Right forelimb (tissue), 1 donor: ENCODE data around the gene QSOX2.

Experiments
- DNase-seq: peaks from one replicate; pipeline ENCODE4 v3.0.0-alpha.2; 2018

Gene QSOX2

DNA sequence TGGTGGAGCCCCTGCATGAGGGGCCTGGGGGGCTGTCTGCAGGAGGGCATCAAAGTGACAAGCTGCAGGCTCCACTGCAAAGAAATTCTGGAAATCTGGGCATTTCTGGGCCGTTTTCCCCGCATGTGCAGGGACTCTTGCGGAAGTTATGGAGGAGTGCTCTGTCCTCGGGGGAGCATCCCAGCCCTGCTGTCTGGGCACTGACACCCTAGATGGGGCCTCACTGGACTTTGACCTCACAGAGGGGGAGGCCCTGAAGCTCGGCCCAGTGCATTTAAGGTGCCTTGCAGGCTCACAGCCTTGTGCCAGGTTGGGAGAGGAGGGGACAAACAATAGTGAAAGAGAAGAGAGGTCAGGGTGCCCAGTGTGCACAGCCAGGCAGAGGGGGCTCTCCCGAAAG, 76.1 kb downstream of the QSOX2 start:
- DNase-seq = no peak

DNA sequence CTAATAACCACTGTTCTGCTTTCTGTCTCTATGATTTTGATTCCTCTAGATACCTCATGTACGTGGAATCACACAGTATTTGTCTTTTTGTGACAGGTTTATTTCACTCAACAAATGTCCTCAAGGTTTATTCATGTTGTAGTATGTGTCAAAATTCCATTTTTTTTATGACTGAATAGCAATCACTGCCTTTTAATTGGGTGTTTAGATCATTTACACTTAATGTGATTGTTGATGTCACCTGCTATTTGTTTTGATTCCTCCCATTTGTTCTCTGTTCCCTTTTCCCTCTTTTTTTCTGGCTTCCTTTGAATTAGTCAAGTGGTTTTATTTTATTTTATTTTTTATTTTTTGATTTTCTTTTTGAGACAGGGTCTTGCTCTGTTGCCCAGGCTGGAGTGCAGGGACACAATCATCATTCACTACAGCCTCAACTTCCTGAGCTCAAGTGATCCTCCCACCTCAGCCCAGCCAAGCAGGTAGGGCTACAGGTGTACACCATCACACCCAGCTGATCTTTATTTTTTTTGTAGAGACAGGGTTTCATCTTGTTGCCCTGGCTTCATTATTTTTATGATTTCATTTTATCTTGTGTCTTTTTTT, 82.3 kb downstream of the QSOX2 start:
- no peak for DNase-seq

DNA sequence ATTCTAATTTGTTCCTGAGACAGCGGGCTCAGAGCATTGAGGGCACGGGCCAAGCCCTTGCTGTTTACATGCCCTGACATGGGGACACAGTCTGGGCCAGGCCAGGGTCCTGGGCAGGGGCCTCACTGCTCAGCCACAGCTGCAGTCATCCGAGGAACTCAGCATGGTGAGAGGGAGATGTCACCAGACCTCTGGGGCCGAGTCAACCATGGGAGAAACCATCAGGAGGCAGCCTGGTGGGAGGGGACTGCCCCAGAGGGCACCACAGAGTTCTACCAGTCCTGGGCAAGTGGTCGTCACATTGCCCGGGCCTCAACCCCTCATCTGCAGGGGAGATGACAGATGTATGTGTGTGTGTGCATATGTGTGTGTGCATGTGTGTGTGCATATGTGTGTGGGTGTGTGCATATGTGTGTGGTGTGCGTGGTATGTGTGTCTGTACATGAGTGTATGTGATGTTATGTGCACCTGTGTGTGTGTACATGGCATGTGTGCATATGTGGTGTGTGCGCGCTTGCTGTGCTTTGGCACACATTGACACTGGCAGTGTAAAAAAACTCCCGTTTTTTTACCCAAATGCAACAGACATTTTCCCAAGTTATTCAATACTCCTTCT, 84.5 kb downstream of the QSOX2 start:
- DNase-seq = no peak

DNA sequence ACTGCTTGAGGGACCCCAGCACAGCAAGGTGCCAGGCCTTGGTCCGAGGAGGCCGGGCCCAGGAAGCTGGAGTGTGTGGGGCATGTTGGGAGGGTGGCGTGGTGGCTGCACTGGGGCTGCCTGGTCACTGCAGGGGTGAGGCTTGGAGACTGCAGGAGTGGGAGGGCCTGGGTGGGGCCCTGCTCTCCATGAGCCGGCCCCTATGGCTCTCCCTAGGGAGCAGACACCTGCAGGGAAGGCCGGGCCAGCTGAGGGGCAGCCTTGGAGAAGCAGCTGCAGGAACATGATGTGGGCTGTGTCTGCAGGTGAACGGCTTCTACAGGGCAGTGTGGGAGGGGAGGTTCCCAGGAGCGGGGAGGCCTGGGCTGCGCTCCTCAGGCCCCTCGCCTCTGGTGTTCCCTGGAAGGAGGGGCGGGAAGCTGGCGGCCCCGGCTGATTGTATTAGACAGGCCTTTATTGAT, 85.2 kb downstream of the QSOX2 start:
- DNase-seq = no peak

DNA sequence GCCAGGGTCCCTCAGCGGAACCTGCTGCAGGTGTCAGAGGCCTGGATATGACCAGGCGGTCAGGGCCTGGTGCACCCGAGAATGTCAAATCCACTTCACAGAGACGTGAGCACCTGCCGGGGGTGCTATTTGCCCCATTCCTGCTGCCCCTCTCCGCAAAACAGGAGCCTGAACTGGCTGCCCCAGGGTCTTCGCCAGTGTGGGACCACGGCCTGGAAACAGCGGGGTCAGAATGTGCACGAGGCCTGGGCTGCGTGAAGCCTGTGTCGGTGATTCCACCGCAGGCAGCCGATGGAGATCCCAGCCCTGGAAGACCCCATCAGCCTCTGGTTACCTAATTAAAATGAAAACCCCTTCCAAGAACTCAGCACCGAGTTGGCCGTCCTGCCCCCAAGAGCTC, 85.8 kb downstream of the QSOX2 start:
- no peak for DNase-seq

DNA sequence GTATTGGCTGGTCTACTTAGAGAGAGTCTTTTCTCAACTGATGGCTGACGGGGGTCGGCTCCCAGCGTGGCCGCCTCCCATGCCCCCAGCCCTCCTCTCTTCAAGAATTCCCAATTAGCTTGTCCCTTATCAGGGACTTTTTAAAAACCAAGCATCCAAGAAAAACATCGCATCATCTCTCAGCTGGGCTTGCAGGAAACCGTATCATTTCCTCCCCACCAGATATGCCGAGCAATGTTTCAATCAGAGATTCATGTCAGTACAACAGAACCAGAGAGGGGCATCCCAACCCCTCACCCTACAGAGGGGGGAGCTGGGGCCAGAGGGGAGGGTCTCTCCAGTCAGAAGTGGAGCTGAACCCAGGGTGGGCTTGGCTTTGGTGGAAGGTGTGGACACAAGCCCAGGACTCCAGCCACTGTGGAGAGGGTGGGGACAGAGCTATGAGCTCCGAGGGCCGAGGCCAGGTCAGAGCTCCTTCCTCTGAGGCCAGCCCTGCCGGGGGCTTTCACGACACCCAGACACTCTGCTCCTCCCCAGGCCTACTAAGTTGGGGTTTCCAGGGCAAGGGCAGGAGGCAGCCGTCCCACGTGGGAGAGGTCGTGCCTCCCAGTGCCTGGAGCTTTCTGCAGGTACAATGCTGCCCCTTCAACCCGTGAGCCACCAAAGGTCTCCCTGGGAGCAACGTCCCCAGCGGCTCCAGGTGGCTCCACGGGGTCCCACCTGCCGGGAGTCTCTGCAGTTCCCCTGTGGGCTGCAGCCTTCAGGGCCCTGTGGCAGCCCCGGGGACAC, 87.9 kb downstream of the QSOX2 start:
- no peak for DNase-seq
